ENCODE results near the gene BPGM.

The BPGM gene

GRCh38 chr7:134622303-134622995 is 24.2 kb upstream of the BPGM start:
- Mint-ChIP-seq H3K27ac (no peak overlapping the region), H3K27me3 (peaks cover 7% of the 10 kb centered on the region), H3K4me3 (no peak overlapping the region), H3K9me3 (no peaks in the 10 kb centered on the region), H3K36me3 (ENCODE audit: low read depth) (no peaks in the 10 kb centered on the region), H3K4me1 (ENCODE audit: low read depth) (peaks cover 15% of the 10 kb centered on the region)
- intact Hi-C loops (cut with micrococcal nuclease): no loop called here

DNA sequence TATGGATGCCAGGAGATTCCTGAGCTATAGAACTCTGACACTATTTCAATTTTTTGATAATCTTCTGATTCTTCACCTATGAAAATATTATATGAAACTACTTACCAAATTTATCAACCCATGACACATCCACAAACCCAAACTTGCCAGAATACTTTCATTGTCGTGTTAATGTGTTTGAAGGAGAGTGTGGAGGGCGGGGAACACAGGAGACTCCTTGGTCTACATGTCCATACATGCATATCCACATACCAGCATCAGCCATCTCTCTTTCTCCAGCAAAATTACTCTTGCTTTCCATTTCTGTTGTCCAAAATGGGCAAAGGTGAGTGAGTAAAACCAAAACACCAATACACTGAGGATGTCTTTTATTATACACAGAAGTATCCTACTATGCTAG is 23.5 kb upstream of the BPGM start:
- no peak overlapping the region for H3K4me3 Mint-ChIP-seq
- H3K36me3 Mint-ChIP-seq (ENCODE audit: low read depth): no peaks in the 10 kb centered on the region
- peaks cover 7% of the 10 kb centered on the region for H3K27me3 Mint-ChIP-seq
- H3K27ac Mint-ChIP-seq: no peak overlapping the region
- H3K4me1 Mint-ChIP-seq (ENCODE audit: low read depth): peaks cover 19% of the 10 kb centered on the region
- intact Hi-C loops (cut with micrococcal nuclease): no loop called here
- no peaks in the 10 kb centered on the region for H3K9me3 Mint-ChIP-seq

DNA sequence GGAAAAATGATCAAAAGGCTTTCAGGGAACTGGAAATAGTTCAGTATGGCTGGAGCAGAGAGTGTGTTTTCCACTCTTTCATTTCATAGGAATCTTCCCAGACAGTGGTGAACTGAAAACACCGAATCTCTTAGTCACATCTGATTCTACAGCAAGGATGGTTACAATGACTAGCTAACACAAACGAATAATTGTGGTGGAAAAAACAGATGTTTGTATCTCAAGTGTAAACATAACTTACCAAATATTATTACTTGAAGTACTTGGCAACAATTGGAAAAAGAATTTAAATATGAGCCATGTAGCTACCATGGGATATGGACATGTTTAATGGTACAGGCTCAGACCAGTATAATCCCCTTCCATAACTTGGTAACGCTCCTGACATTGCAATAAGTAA is 21.1 kb upstream of the BPGM start:
- H3K4me1 Mint-ChIP-seq (ENCODE audit: low read depth): peaks cover 17% of the 10 kb centered on the region
- intact Hi-C loops (cut with micrococcal nuclease): loop anchor here (5.0 kb wide), 1 partner anchor 317 kb away; no protein-coding TSS in a partner anchor
- peaks cover 7% of the 10 kb centered on the region for H3K27me3 Mint-ChIP-seq
- H3K9me3 Mint-ChIP-seq: no peaks in the 10 kb centered on the region
- no peak overlapping the region for H3K27ac Mint-ChIP-seq
- no peaks in the 10 kb centered on the region for H3K36me3 Mint-ChIP-seq (ENCODE audit: low read depth)
- no peak overlapping the region for H3K4me3 Mint-ChIP-seq

DNA sequence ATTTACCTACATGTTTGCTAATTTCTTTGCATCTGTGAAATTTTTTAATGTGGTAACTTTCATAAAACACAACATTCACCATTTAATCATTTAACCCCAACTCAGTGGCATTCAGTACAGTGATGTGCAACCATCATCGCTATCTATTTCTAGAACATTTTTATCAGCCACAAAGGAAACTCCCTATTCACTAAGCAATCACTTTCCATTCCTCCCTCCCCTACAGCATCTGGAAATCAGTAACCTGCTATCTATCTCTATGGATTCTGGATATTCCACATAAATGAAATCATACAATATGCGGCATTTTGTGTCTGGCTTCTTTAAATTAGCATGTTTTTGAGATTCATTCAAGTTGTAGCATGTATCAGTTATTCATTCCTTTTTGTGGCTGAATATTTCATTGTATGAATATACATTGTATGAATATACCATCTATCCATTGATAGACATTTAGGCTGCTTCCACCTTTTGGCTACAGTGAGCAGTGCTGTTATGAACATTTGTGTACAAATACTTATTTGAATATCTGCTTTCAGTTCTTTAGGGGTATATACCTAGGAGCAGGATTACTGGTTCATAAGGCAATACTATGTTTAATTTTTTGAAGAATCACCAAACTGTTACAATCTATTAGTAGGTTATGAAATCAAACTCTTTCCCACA is 19.4 kb upstream of the BPGM start:
- no peak overlapping the region for H3K27ac Mint-ChIP-seq
- peaks cover 18% of the 10 kb centered on the region for H3K4me1 Mint-ChIP-seq (ENCODE audit: low read depth)
- intact Hi-C loops (cut with micrococcal nuclease): loop anchor here (5.0 kb wide), 1 partner anchor 315 kb away; no protein-coding TSS in a partner anchor
- no peak overlapping the region for H3K4me3 Mint-ChIP-seq
- no peaks in the 10 kb centered on the region for H3K9me3 Mint-ChIP-seq
- no peaks in the 10 kb centered on the region for H3K36me3 Mint-ChIP-seq (ENCODE audit: low read depth)
- peaks cover 7% of the 10 kb centered on the region for H3K27me3 Mint-ChIP-seq

DNA sequence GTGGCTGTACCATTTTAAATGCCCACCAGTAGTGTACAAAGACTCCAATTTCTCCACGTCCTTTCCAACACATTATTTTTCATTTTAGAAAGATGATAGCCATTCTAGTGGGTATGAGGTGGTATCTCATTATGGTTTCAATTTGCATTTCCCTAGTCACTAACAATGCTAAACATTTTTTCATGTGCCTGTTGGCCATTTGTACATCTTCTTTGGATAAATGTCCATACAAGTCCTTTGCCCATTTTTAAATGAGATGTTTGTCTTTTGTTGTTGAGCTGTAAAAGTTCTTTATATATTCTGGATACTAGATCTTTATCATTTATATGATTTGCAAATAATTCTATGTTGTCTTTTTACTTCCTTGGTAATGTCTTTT is 18.9 kb upstream of the BPGM start:
- H3K27ac Mint-ChIP-seq: peak overlapping the region; percentile 74
- no peaks in the 10 kb centered on the region for H3K9me3 Mint-ChIP-seq
- no peaks in the 10 kb centered on the region for H3K36me3 Mint-ChIP-seq (ENCODE audit: low read depth)
- H3K4me1 Mint-ChIP-seq (ENCODE audit: low read depth): peaks cover 18% of the 10 kb centered on the region
- H3K27me3 Mint-ChIP-seq: peaks cover 7% of the 10 kb centered on the region
- no peak overlapping the region for H3K4me3 Mint-ChIP-seq
- intact Hi-C loops (cut with micrococcal nuclease): loop anchor here (5.0 kb wide), 1 partner anchor 315 kb away; no protein-coding TSS in a partner anchor

- intact Hi-C loops (cut with micrococcal nuclease): loop anchor here (5.0 kb wide), 1 partner anchor 313 kb away; no protein-coding TSS in a partner anchor
- Mint-ChIP-seq H3K4me3 (no peak overlapping the region), H3K27me3 (peaks cover 7% of the 10 kb centered on the region), H3K4me1 (ENCODE audit: low read depth) (peaks cover 29% of the 10 kb centered on the region), H3K9me3 (no peaks in the 10 kb centered on the region), H3K36me3 (ENCODE audit: low read depth) (no peaks in the 10 kb centered on the region), H3K27ac (no peak overlapping the region)
These were observed 17.2 kb upstream of the BPGM start for GRCh38 chr7:134629445-134629844.

GRCh38 chr7:134630237-134630636 is 16.4 kb upstream of the BPGM start:
- Mint-ChIP-seq H3K36me3 (ENCODE audit: low read depth) (no peaks in the 10 kb centered on the region), H3K4me1 (ENCODE audit: low read depth) (peaks cover 32% of the 10 kb centered on the region), H3K27ac (no peak overlapping the region), H3K4me3 (no peak overlapping the region), H3K9me3 (no peaks in the 10 kb centered on the region), H3K27me3 (peaks cover 4% of the 10 kb centered on the region)
- intact Hi-C loops (cut with micrococcal nuclease): loop anchor here (5.0 kb wide), 2 partner anchors 127 to 322 kb away; no protein-coding TSS in a partner anchor

GRCh38 chr7:134630893-134631292 is 15.8 kb upstream of the BPGM start:
- Mint-ChIP-seq H3K9me3 (no peaks in the 10 kb centered on the region), H3K4me3 (no peak overlapping the region), H3K4me1 (ENCODE audit: low read depth) (peaks cover 39% of the 10 kb centered on the region), H3K36me3 (ENCODE audit: low read depth) (no peaks in the 10 kb centered on the region), H3K27me3 (peaks cover 4% of the 10 kb centered on the region), H3K27ac (no peak overlapping the region)
- intact Hi-C loops (cut with micrococcal nuclease): loop anchor here (5.0 kb wide), 2 partner anchors 126 to 321 kb away; no protein-coding TSS in a partner anchor

DNA sequence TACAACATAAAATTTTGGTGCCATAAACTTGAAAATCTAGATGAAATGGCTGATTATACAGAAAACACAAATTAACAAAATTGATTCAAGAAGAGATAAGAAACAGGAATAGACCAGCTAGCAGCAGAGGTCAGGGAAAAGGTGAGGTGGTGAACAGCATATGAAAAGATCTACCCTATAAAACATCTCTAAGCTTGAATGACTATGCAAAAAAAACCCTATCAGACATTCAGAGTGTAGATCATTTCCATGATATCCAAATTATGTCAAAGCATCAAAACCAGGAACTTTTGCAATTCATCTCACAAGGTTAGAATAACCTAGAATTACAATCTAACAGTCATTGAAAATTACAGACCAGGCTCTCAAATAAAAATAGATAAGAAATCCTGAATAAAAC is 14.6 kb upstream of the BPGM start:
- Mint-ChIP-seq H3K4me1 (ENCODE audit: low read depth) (peaks cover 45% of the 10 kb centered on the region), H3K27ac (no peak overlapping the region), H3K27me3 (peaks cover 3% of the 10 kb centered on the region), H3K36me3 (ENCODE audit: low read depth) (no peaks in the 10 kb centered on the region), H3K4me3 (no peak overlapping the region), H3K9me3 (no peaks in the 10 kb centered on the region)
- intact Hi-C loops (cut with micrococcal nuclease): loop anchor here (5.0 kb wide), 2 partner anchors 125 to 320 kb away; no protein-coding TSS in a partner anchor

DNA sequence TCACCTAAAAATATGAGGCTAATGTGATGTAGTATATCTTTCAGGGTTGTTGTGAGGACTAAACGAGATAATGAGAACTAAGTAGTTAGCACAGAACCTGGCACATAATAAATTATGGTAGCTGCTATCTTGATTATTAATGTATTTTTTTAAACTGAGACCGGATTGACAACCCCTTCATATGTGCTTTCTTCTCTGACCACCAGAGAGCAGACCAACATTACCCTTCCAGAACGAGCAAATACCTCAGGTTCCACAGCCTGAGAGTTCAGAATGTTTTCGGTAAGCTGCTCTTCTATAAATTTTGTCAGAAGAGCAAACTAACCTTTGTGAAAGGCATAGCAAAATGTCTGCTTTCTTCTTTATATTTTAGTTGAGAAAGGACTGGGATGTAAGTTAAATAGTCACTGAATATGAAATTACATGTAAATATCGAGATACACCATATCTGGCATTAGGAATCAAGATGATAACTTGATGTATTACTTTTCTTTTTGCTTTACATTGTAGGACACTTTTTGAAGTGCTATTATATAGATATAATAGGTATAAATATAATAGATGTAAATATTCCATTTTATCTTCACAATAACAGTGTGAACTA is 13.6 kb upstream of the BPGM start:
- Mint-ChIP-seq H3K27ac (no peak overlapping the region), H3K27me3 (no peaks in the 10 kb centered on the region), H3K9me3 (no peaks in the 10 kb centered on the region), H3K4me3 (no peak overlapping the region), H3K4me1 (ENCODE audit: low read depth) (peaks cover 43% of the 10 kb centered on the region), H3K36me3 (ENCODE audit: low read depth) (no peaks in the 10 kb centered on the region)
- intact Hi-C loops (cut with micrococcal nuclease): loop anchor here (5.0 kb wide), 2 partner anchors 124 to 319 kb away; no protein-coding TSS in a partner anchor

DNA sequence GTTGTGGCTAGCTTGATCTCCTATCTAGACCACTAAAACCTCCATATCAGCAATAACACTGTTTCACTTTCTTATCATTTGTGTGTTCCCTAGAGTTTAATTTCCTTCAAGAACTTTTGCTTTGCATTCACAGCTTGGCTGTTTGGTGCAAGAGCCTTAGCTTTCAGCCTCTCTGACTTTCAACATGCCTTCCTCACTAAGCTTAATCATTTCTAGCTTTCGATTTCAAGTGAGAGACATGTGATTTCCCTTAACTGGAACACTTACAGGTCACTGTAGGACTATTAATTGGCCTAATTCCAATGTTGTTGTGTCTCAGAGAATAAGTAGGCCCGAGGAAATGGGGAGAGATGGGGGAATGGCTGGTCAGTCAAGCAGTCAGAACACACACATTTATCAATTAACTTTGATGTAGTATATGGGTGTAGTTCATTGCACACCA is 10.6 kb upstream of the BPGM start:
- no peaks in the 10 kb centered on the region for H3K9me3 Mint-ChIP-seq
- H3K27me3 Mint-ChIP-seq: peaks cover 4% of the 10 kb centered on the region
- H3K36me3 Mint-ChIP-seq (ENCODE audit: low read depth): no peaks in the 10 kb centered on the region
- peak overlapping the region; percentile 82 for H3K27ac Mint-ChIP-seq
- H3K4me3 Mint-ChIP-seq: peak overlapping the region; percentile 27
- intact Hi-C loops (cut with micrococcal nuclease): no loop called here
- H3K4me1 Mint-ChIP-seq (ENCODE audit: low read depth): peaks cover 28% of the 10 kb centered on the region

DNA sequence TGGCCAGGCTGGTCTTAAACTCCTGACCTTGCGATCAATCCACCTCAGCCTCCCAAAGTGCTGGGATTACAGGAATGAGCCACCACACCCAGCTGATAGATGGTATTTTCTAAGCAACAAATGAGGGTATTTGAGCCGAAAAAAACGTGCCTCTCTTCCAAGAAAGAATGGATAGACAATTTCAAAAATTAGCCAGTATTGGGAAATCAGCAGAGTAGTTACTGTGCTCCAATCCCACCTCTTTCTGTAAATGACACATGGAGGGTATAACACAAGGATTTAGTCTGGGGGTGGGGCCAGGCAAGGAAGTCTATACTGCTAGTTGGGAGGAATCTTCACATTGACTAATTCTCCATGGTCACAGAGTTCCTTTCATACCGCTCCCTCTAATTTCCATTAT is 9.2 kb upstream of the BPGM start:
- intact Hi-C loops (cut with micrococcal nuclease): no loop called here
- Mint-ChIP-seq H3K36me3 (ENCODE audit: low read depth) (no peaks in the 10 kb centered on the region), H3K27ac (no peak overlapping the region), H3K4me3 (no peak overlapping the region), H3K27me3 (peaks cover 12% of the 10 kb centered on the region), H3K4me1 (ENCODE audit: low read depth) (peaks cover 28% of the 10 kb centered on the region), H3K9me3 (peaks cover 12% of the 10 kb centered on the region)

GRCh38 chr7:134637934-134638719 is 8.5 kb upstream of the BPGM start:
- Mint-ChIP-seq H3K27ac (no peak overlapping the region), H3K9me3 (peaks cover 13% of the 10 kb centered on the region), H3K4me3 (no peak overlapping the region), H3K36me3 (ENCODE audit: low read depth) (no peaks in the 10 kb centered on the region), H3K27me3 (peaks cover 15% of the 10 kb centered on the region), H3K4me1 (ENCODE audit: low read depth) (peaks cover 28% of the 10 kb centered on the region)
- intact Hi-C loops (cut with micrococcal nuclease): no loop called here
